HS-27A (cell line): ENCODE measurements around the gene BRI3.
A peak's percentile ranks its signal among the peaks of the same experiment; 100 is the strongest.

Experiments used
- DNase-seq: peaks from one replicate; pipeline ENCODE4 v3.0.0-alpha.2; 2012; ENCODE audit warnings: low read depth, missing footprints

The BRI3 gene

DNA sequence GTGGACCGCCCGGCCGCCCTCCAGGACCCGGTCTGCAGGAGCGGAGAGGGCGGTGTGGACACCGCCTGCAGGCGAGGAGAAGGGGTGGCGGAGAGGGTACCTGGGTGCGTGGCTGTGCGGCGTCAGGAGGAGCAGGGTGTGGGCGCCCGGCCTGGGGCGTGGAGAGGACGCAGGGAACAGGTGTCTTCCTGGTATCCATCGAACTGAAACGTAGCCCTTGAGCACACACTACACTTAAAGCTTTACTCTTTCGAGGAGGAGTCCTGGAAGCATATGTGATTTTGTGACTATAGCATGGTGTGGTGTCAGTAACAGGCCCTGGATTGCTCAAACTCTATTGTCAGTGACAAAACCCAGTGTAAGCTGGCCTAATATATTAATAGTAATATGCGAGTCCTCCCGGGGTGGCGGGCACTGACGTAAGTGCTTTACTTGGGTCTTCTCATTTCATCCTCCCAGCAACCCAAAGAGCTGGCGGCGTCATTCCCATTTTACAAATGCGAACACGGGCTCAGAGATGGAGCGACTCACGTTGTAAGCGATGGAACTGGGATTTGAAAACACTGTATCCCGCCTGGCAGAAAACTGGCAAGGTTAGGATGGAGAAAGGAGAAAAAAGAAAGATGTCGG is 28.9 kb upstream of the BRI3 start:
- no peak for DNase-seq

DNA sequence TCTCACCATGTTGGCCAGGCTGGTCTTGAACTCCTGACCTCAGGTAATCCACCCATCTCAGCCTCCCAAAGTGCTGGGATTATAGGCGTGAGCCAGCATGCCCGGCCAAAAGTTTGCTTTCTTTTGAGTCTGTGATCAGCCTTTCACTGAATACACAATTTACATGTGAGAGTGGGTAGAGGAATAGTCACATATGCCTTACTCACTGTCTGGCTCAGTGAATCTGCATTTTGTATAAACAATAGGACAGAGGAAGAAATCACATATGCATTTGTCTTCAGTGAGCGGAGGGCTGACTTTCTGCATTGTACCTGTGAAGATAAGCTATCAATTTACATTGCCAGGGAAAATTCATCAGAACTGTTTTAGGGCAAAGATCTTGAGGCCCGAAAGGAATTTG is 27.0 kb upstream of the BRI3 start:
- DNase-seq: no peak

DNA sequence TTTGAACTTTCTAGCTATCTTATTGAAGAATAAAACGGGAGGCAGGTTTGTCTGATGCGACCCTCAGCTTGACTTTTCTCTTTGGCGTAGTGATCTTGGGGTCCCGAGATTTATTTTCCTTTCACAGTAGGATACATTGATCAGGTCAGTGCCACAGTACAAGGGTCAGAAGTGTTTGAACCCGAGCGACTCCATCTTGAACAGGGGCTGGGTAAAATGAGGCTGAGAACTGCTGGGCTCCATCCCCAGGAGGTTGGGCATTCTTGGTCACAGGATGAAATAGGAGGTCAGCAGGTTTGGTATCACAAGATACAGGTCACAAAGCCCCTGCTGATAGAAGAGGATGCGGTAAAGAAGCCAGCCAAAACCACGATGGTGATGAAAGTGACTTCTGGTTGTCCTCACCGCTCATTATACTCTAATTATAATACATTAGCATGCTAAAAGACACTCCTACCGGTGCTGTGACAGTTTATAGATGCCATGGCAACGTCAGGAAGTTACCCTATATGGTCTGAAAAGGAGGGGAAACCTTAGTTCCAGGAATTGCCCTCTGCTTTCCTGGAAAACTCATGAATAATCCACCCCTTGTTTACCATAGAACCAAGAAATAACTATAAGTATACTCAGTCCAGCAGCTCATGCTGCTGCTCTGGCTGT is 26.4 kb upstream of the BRI3 start:
- DNase-seq: no peak

DNA sequence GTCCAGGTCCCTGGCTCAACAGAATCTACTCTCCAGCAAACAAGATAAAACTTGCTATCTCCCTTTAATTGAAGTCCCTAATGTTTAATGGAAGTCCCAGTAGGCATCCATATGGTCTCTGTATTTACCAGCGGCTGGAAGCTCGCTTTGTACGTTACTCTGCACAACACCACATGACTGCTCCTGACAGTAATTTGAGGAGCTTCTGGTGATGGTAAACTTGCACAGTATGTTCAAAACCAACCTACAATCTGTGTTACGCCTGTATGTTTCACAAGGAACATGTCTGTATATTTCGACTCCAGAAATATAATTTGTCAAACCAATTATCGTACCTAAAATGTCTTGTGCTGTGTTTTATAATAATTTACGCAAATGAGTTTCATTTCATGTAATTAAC is 25.1 kb upstream of the BRI3 start:
- no peak for DNase-seq

DNA sequence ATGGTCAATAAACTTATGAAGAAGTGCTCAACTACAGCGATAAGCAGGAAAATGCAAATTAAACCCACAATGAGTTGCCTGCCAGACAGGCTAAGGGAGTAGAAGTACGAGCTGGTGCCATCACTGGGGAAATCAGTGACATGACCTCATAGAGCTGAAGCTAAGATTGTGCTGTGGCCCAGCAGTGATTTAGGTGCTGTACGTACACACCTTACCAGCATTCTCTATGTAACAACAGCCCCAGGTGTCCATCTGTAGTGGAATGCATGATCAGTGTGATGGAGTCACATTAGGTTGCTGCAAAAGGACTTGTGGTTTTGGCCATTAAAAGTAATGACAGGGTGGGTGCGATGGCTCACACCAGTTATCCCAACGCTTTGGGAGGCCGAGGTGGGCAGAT is 23.8 kb upstream of the BRI3 start:
- DNase-seq: no peak

DNA sequence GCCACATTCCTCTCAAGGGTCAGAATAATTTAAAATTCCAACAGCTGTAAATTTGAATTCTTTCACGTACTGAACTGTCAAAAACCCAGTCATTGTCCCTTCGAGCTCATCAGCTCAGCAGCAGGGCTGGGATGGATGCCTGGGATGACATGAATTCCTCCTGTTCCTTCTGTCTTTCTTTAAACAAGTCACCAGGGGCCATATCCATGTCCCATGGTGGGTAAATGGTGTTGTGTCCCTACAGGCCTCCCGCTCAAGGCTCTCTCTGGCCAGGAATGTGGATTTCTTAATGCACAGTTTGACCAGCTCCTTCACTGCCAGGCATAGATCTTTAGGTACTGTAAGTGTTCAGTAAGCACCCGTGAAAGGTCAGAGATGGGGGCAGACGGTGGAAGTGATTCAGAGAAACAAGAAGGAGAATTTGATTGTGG is 15.6 kb upstream of the BRI3 start:
- DNase-seq: peak; percentile 56

DNA sequence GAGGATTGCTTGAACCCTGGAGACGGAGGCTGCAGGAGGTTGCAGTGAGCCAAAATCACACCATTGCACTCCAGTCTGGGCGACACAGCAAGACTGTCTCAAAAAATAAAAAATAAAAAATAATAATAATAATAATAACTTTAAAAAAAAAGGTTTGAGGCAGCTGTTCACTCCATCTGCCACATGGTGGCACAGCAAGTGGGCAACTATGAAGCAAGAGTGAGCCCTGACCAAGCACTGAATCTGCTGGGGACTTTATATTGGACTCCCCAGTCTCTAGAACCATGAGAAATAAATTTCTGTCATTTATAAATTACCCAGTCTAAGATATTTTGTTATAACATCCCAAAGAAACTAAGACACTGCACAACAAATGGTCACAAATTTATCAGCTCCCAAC is 14.6 kb upstream of the BRI3 start:
- DNase-seq: no peak

DNA sequence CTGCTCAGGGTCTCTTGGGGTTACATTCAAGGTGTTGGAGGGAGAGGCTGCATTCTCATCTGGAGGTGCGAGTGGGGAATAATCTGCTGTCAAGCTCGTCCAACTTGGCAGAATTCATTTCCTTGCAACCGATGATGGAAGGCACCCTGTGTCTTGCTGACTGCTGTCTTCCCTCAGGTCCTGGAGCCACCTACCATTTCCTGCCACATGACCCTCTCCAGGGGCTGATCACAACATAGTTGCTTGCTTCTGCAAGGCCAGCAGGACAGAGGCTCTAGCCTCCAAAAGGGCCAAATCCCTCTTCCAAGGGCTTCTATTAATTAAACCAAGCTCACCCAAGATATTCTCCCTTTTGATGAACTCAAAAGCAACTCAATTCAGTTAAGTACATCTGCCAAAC is 14.2 kb upstream of the BRI3 start:
- DNase-seq: no peak

DNA sequence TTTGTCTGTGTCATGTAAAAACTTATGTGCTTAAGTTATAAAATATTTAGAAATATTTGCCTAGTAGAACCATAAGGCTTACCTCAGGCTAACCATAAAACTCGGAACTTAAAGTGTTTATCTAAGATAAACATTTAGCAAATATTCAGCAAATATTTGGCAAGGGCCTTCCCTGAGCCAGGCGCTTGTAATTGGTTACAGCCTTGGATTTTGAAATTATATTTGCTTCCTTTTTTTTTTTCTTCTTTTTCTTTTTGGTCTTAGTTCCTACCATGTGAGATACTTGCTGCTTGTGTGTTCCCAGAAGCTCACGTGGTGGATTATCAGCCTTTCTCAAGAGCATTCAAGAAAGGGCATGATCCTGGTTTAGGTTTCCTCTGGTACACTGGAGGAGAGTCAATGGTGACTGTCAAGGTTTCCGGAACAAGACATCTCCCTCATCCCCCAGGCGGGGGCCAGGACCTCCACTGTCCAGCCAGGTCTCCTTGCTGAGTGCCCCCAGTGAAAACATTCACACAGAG is 5.2 kb upstream of the BRI3 start:
- DNase-seq: no peak

DNA sequence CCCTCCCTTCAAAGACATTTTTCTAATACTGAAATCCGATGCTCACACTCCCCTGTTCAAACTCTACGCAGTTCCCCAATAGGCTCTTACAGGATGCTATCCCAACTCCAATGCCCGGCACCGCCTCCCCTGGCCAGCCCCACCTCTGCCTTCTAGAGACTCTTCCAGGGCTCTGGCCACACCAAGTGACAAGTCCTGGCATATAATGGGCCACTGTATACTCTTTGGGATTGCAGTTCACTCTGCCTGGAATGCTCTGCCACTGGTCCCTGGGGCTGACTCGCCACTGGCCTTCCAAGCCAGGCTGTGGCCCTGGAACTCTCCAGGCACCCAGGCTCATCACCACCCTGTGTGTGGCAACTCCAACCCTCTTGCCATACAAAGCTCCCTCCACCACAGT is 3.1 kb upstream of the BRI3 start:
- no peak for DNase-seq

DNA sequence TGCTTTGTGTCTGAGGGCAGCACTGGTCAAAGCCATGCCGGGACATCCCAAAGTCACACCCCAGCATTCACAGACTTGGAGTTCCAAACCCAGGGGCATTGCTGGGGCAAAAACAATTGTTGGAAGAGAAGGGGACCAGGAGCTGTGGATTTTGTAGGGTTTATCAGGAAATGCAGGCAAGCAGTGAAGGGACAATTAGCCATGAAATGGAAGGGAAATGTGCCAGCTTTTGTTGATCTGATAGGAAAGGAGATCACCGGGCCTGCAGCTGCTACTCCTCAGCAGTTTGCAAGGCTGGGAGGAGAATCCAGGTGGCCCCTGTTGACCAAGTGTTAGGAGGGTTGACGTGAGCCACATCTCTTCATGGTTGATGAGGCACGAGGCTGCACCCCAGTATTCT is 2.5 kb upstream of the BRI3 start:
- DNase-seq: no peak

DNA sequence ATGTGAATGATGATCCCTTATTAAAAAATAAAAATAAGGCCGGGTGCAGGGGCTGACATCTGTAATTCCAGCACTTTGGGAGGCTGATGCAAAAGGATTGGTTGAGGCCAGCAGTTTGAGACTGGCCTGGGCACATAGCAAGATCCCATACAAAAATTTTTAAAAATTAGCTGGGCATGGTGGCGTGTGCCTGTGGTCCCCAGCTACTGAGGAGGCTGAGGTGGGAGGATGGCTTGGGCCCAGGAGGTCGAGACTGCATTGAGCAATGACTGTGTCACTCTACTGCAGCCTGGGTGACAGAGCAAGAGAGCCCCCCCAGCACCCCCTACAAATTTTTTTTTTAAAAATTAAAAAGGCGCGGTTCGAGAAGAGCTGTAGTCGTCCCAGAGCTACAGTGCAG is 1.2 kb upstream of the BRI3 start:
- no peak for DNase-seq

DNA sequence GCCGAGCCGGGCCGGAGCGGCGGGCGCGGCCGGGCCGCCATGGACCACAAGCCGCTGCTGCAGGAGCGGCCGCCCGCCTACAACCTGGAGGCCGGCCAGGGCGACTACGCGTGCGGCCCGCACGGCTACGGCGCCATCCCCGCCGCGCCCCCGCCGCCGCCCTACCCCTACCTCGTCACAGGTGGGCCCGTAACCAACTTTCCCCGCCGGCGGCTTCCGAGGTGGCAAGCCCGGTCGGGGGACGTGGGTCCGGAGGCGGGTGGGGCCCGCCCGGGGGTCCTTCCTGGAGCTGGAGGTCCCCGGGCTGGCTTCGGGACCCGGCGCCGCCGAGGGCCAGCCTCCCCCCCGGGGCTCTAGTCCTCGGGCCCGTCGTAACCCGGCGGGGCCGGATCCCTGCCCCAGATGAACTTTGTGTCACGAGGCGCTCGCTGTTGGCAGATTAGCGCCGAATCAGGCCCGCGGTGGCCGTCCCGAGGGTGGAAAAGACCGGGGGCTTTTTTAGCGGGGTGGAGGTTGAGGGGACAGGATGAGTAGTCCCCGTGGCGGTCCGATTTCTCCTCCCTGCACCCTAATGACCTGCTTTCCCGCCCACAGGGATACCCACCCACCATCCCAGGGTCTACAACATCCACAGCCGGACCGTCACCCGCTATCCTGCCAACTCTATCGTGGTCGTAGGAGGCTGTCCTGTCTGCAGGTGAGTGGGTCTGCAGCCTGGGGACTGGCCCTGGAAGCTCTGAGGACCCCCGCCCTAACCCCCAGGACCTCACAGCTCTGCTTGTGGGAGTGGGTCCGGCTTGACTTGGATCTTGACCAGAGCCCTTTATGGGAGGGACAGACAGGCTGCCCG is 496 bp downstream of the BRI3 start:
- no peak for DNase-seq

DNA sequence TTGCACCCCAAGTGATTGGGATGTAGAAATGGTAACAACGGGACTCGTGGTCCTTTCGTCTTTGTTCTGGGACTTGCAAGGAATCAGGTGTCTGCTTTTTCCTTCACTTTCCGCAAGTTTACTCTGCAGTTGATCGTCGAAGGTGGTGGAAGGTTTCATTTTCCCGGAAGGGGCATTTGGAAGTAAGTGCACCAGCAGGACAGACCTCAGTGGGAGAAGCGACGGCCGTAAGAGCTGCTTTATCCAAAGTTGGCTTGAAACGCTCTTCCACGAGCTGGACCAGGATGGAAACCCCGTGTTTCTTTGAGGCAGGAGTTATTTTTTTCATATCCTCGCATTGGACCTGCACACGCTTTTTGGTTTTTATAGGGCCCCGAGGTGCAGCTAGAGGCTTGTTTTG is 1.2 kb downstream of the BRI3 start:
- DNase-seq: no peak

DNA sequence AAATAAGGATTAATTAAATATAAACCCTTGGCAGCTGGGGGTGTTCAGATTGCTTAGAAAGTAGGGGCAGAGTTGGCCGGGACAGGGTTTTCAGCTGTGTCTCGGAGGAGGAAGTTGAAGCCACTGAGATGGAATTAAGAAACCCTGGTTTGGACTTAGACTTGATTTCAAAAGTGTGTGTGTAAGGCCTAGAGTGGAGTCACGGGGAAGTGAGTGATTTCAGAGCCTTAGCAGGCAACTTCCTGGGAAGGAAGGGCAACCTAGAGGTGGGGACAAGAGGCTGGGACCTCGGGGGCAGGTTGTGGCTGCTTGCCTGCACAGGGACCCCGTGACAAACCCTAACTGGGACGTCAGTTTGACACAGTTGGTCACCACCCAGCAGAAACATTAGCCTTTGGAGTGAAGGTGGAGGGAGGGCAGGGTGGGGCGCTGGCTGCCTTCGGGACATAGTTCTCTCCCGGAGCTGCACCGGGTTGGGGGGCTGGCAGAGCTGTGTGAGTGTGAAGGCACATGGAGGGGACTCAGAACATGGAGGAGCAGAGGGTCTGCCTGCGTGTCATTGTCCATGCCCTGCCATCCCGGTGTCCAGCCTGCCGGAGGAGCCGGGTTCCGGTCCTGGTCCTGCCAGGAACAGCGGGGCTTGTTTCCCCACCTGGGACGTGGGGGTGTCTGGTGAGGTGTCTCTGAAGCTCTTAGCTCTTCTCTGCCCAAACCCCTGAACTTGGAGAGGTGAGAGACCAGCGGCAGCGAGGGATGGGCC is 1.8 kb downstream of the BRI3 start:
- DNase-seq: no peak

DNA sequence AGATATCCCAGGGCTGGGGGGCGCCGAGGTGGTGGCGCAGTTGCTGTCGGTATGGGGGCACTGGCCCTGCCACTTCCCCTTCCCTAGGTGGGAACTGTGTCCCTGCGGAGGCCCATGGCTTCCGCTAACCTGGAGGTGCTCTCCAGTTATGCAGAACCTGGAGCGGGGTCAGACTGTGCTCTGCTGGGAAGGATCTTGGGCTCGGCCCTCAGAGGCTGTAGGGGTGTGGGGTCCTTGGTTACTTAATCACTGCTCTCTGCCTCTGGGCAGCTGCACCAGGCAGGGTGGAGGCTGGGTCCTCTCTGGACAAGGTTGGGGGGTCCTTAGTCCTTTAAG is 2.4 kb downstream of the BRI3 start:
- DNase-seq: no peak

DNA sequence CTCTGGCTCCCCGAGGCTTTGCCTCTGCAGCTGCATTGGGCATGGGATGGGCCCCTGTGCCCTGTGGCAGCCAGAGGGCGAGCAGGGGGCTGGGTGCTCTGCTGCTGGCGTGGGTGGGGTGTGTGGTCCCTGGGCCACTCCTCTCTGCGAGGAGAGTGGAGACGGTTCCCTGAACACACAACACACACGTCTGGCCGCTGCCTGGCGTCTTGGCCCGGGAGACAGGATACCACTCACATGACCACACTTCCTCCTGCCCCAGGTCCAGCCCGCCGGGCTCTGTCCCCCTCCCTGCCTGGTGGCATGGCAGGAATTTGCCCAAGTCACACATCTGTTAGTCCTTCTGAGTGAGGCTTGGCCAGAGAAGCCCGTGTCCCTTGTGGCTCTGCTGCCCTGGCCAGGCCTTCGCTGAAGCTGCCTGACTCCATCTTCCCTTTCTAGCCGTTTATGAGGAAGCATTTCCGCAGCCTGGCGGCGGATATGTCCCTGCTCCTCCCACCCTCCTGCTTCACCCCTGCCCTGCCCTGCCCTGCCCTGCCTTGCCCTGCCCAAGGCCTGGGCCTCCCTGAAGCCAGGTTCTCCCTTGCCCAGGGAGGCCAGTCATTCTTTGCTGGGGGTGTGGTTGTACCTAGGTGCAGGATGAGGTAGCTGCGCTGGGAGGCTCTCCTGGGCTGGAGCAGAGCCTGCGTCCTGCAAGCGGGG is 3.0 kb downstream of the BRI3 start:
- peak; percentile 69 for DNase-seq

DNA sequence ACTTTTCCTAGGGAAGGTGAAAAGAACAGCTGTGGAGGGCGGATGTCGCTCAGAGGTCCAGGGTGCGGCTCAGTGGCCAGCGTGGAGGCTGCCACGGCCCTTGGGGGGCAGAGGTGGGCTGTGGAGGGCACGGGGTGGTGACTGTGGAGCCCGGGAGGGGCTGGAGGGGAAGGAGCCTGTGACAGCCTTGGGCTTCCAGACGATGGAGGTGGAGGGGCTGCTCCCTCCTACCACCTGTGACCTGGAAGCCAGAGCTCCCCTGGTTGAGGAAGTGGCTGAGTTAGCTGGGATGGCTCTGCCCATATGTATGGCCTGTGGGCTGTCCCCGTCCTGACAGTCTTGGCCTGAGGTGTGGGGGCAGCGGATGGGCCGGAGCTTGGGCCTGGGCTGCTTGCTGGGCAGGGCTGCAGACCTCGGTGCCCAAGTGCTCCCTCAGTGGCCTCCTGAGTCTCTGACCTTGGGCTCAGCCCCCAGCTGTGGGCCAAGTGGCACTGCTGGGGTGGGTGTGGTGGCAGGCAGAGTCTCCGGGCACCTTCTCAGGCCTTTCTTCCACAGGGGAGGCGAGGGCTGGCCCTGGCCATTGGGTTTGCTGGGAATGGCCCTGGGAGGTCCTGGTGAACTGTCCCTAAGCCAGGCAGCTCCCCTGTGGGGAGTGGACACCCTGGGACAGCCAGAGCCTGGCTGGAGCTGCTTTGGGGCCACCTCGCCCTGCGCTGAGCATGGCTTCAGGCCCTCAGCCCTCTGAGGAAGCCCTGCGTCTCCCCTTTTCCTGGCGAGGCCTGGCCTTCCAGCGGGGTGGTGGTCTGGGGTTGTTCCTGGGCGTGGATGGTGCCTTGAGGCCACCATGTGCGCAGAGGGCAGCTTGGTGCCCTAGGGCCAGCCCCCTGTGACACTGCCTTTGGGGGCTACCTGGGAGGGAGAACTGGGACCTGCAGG is 3.9 kb downstream of the BRI3 start:
- no peak for DNase-seq

DNA sequence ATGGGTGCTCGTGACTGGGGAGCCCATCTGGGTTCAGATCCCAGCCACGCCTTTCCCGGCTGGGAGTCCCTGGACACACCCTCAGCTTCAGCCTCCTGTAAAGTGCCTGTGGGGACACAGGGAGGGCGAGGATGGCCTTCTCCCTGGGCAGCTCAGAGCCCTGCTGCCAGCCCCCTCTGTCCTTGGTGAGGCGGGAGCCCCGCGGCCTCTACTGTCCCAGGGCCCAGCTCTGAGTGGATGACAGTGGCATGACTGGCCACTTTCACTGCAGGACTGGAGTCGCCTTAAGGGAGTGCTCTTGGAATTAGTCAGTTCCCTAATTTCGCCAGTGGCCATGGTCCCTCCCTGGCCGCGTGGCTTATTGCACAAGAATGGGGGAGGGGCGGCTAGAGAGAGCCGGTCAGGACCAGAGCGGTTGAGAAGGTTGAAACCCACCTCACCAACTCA is 4.6 kb downstream of the BRI3 start:
- DNase-seq: peak; percentile 42

DNA sequence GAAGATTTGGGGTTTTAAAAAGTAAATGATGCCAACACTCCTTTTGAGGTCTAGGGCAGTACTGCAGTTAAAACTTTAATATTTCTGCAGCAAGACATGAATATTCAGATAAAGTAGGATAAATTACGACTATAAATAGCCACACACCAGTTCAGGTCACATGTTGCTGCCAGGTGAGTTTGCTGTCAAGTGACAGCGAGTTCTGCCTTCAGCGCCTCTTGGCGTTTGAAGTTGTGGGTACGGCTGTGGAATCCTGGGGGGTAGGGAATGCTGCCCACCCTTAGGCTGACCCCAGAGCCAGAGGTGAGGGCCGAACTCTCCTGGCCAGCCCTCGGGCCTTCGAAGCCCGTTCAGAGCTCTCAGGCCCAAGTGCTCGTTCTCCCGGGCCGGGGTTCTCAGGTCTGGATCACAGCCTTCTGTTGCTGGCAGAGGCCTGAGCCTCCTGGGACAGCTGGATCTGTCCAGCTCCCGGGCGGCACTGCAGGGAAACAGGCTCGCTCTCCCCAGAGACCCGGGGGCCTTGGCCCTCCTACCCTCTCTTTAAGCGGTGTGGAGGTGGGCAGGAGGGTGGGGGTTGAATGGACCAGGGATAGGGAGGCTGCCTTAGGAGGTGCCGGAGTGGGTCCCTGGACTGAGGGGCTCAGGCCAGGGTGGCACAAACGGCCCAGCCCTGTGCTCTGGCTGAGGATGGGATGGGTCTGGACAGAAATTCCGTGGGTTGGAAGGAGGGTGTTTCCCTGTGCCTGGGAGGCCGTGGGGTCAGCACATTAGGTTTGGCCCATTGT is 5.4 kb downstream of the BRI3 start:
- DNase-seq: no peak
